ENCODE measurements around the gene PRMT2.

DNA sequence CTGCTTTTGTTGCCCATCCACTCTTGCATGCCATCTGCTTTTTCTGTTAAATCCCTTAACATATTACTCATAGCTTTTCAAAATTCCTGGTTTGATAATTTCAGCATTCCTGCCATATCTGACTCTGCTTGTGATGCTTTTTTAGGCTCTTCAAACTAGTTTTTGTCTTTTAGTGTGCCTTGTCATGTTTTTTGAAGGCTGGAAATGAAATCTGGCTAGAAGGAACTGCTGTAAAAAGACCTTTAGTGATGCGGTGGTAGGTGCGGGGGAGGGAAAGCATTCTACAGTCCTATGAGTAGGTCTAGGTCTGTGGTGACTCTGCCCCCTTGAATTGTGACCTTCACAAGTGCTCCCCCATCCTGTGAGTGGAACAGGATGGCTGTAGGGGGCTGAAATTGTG, 15.6 kb upstream of the PRMT2 start:
- TF ChIP-seq GATA2 (IDR thresholded peaks at IDR 0.05; ENCODE audit: low read depth, low read length) (no peak), GATA3 (IDR thresholded peaks at IDR 0.05; ENCODE audit: low read depth, low read length) (no peak)

Data from SH-SY5Y (cell line).